ENCODE results near the gene ABHD15. TPM values are rescaled to one million over a fixed set of nuclear protein-coding genes. Genes with fewer than 3 reads are reported as not detected.

ABHD15 gene
- total and polyA plus RNA-seq, 2 experiments from 2014 or later: 2.4 to 10.1 TPM

GRCh38 chr17:29585080-29585751 is 18.4 kb upstream of the ABHD15 start:
- in situ Hi-C loops (cut with MboI): no loop called here
- Histone ChIP-seq H3F3A (ENCODE audit: insufficient read depth) (no peaks in the 10 kb centered on the region), H3K4me2 (ENCODE audit: unreplicated experiment) (no peak overlapping the region), H3K79me2 (ENCODE audit: insufficient read depth) (peaks cover 69% of the 10 kb centered on the region), H3K27ac (no peak overlapping the region), H3K4me3 (no peak overlapping the region), H3K4me1 (ENCODE audit: insufficient read depth) (peaks cover 17% of the 10 kb centered on the region), H2AFZ (no peak overlapping the region), H4K20me1 (ENCODE audit: insufficient read depth) (peaks cover 3% of the 10 kb centered on the region; the same call in 1 of the 2 replicates), H3K9me2 (ENCODE audit: insufficient read depth) (no peaks in the 10 kb centered on the region), H3K36me3 (ENCODE audit: low read depth) (no peaks in the 10 kb centered on the region; the same call in 1 of the 2 replicates), H3K27me3 (replicated peaks; ENCODE audit: insufficient read depth) (no peaks in the 10 kb centered on the region), H3K9ac (no peak overlapping the region), H3K9me3 (ENCODE audit: low read depth) (no peaks in the 10 kb centered on the region)
- 77 to 78% methylated on average over 8 of the region's 8 CpGs for WGBS, 2 experiments (ENCODE audit: low coverage in 1 of 2, low lambda C conversion rate in 2 of 2, missing lambda C conversion rate in 2 of 2)
- DNase-seq: no peak
- no peak for TF ChIP-seq EZH2phosphoT487 (IDR thresholded peaks at IDR 0.05; ENCODE audit: insufficient read depth, low read depth)

GRCh38 chr17:29584452-29585079 is 17.7 kb upstream of the ABHD15 start:
- 90 to 93% methylated on average over 12 of the region's 12 CpGs for WGBS, 2 experiments (ENCODE audit: low coverage in 1 of 2, low lambda C conversion rate in 2 of 2, missing lambda C conversion rate in 2 of 2)
- no peaks in the 10 kb centered on the region for H3F3A ChIP-seq (ENCODE audit: insufficient read depth)
- no peak overlapping the region for H3K4me3 ChIP-seq
- no peak overlapping the region for H3K9ac ChIP-seq
- no peaks in the 10 kb centered on the region for H3K9me2 ChIP-seq (ENCODE audit: insufficient read depth)
- H3K4me2 ChIP-seq (ENCODE audit: unreplicated experiment): no peak overlapping the region
- no peak for DNase-seq
- H4K20me1 ChIP-seq (ENCODE audit: insufficient read depth): peaks cover 3% of the 10 kb centered on the region; the same call in 1 of the 2 replicates
- H3K27me3 ChIP-seq (replicated peaks; ENCODE audit: insufficient read depth): no peaks in the 10 kb centered on the region
- no peak overlapping the region for H3K27ac ChIP-seq
- TF ChIP-seq EZH2 (IDR thresholded peaks at IDR 0.05; ENCODE audit: insufficient read depth, poor library complexity, severe bottlenecking): no peak
- TF ChIP-seq EZH2phosphoT487 (IDR thresholded peaks at IDR 0.05; ENCODE audit: insufficient read depth, low read depth): no peak
- H3K9me3 ChIP-seq (ENCODE audit: low read depth): no peaks in the 10 kb centered on the region
- no peak overlapping the region for H2AFZ ChIP-seq
- in situ Hi-C loops (cut with MboI): no loop called here
- no peaks in the 10 kb centered on the region; the same call in 1 of the 2 replicates for H3K36me3 ChIP-seq (ENCODE audit: low read depth)
- peaks cover 69% of the 10 kb centered on the region for H3K79me2 ChIP-seq (ENCODE audit: insufficient read depth)
- peaks cover 12% of the 10 kb centered on the region for H3K4me1 ChIP-seq (ENCODE audit: insufficient read depth)

GRCh38 chr17:29583324-29584248 is 16.7 kb upstream of the ABHD15 start:
- WGBS, 2 experiments (ENCODE audit: low coverage in 1 of 2, low lambda C conversion rate in 2 of 2, missing lambda C conversion rate in 2 of 2): 92 to 94% methylated on average over 15 to 16 of the region's 16 CpGs
- peaks cover 3% of the 10 kb centered on the region; the same call in 1 of the 2 replicates for H4K20me1 ChIP-seq (ENCODE audit: insufficient read depth)
- peaks cover 66% of the 10 kb centered on the region for H3K79me2 ChIP-seq (ENCODE audit: insufficient read depth)
- no peaks in the 10 kb centered on the region for H3K9me3 ChIP-seq (ENCODE audit: low read depth)
- TF ChIP-seq EZH2 (IDR thresholded peaks at IDR 0.05; ENCODE audit: insufficient read depth, poor library complexity, severe bottlenecking) (no peak), EZH2phosphoT487 (IDR thresholded peaks at IDR 0.05; ENCODE audit: insufficient read depth, low read depth) (no peak)
- H3K9ac ChIP-seq: no peak overlapping the region
- H3K9me2 ChIP-seq (ENCODE audit: insufficient read depth): no peaks in the 10 kb centered on the region
- H3K4me1 ChIP-seq (ENCODE audit: insufficient read depth): peaks cover 12% of the 10 kb centered on the region
- in situ Hi-C loops (cut with MboI): no loop called here
- no peaks in the 10 kb centered on the region for H3F3A ChIP-seq (ENCODE audit: insufficient read depth)
- no peak overlapping the region for H3K4me3 ChIP-seq
- no peak overlapping the region for H3K27ac ChIP-seq
- DNase-seq: no peak
- no peaks in the 10 kb centered on the region; the same call in 1 of the 2 replicates for H3K36me3 ChIP-seq (ENCODE audit: low read depth)
- H3K4me2 ChIP-seq (ENCODE audit: unreplicated experiment): no peak overlapping the region
- H2AFZ ChIP-seq: no peak overlapping the region
- no peaks in the 10 kb centered on the region for H3K27me3 ChIP-seq (replicated peaks; ENCODE audit: insufficient read depth)

DNA sequence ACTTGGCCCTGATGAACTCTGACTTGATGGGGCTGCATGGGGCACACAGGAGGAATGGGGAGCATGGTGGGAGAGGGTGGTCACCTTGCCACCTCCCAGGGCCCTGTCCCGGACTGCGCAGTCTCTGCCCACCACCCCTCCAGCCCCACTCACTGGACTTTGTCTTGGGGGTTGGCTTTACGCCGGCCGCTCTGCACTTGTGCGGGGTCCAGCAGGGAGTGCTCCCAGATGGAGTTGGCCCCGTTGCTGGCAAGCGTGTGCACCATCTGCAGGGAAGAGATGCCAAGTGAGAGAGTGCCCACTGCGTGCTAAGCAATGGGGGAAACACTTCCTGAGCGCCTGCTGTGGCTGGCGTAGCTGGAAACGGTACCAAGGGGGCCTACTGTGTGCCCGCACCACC is 15.9 kb upstream of the ABHD15 start:
- H3K4me2 ChIP-seq (ENCODE audit: unreplicated experiment): no peak overlapping the region
- no peaks in the 10 kb centered on the region for H3F3A ChIP-seq (ENCODE audit: insufficient read depth)
- H4K20me1 ChIP-seq (ENCODE audit: insufficient read depth): peaks cover 3% of the 10 kb centered on the region; the same call in 1 of the 2 replicates
- 57 to 64% methylated on average over 13 of the region's 13 CpGs for WGBS, 2 experiments (ENCODE audit: low coverage in 1 of 2, low lambda C conversion rate in 2 of 2, missing lambda C conversion rate in 2 of 2)
- no peak overlapping the region for H3K4me3 ChIP-seq
- DNase-seq: no peak
- H3K27me3 ChIP-seq (replicated peaks; ENCODE audit: insufficient read depth): no peaks in the 10 kb centered on the region
- no peaks in the 10 kb centered on the region for H3K9me3 ChIP-seq (ENCODE audit: low read depth)
- H2AFZ ChIP-seq: no peak overlapping the region
- H3K9ac ChIP-seq: no peak overlapping the region
- H3K4me1 ChIP-seq (ENCODE audit: insufficient read depth): peaks cover 9% of the 10 kb centered on the region
- no peak for TF ChIP-seq EZH2 (IDR thresholded peaks at IDR 0.05; ENCODE audit: insufficient read depth, poor library complexity, severe bottlenecking)
- TF ChIP-seq EZH2phosphoT487 (IDR thresholded peaks at IDR 0.05; ENCODE audit: insufficient read depth, low read depth): no peak
- no peak overlapping the region for H3K27ac ChIP-seq
- H3K36me3 ChIP-seq (ENCODE audit: low read depth): no peaks in the 10 kb centered on the region; the same call in 1 of the 2 replicates
- H3K79me2 ChIP-seq (ENCODE audit: insufficient read depth): peaks cover 58% of the 10 kb centered on the region
- no peaks in the 10 kb centered on the region for H3K9me2 ChIP-seq (ENCODE audit: insufficient read depth)
- in situ Hi-C loops (cut with MboI): no loop called here
